A673 (cell line): ENCODE results near the gene HADHA. TPM values are rescaled to one million over a fixed set of nuclear protein-coding genes. Genes with fewer than 3 reads are reported as not detected.
A peak's percentile ranks its signal among the peaks of the same experiment; 100 is the strongest.

Experiments
- BruUV-seq: library from RNA; stranded (reverse); fragments of 400-500 nt; replicated peaks from 2 replicates; lab custom pipeline; 2021; lab: Mats Ljungman, UMichigan
- CTCF ChIA-PET: fragments of 300-600 bp; sonication (Branson Sonifier 250); formaldehyde crosslinking; loops from one replicate; lab custom pipeline; 2022; ENCODE audit warnings: antibody characterized with exemption; lab: Charles Lee
- POLR2A ChIA-PET: fragments of 300-600 bp; sonication (Branson Sonifier 250); formaldehyde crosslinking; loops from one replicate; lab custom pipeline; 2022; ENCODE audit warnings: antibody characterized with exemption; ENCODE audit not compliant: low non-redundant PET; lab: Charles Lee
- DNase-seq: peaks from one replicate; pipeline ENCODE4 v3.0.0-alpha.2; 2015; ENCODE audit warnings: low spot score
- H3K27ac ChIP-seq: fragments of 200-600 bp; sonication (generic); 2 replicates; pipeline ENCODE4 v1.5.1; 2016; ENCODE audit warnings: mixed run types, low read depth, mild to moderate bottlenecking, mixed read lengths, antibody characterized with exemption, low read length; ENCODE audit not compliant: poor library complexity, severe bottlenecking
- H3K27me3 ChIP-seq: fragments of 200-600 bp; sonication (generic); replicated peaks from 2 replicates; pipeline ENCODE4 v1.6.1; 2017; ENCODE audit warnings: mixed run types, low read depth, mild to moderate bottlenecking, mixed read lengths, antibody characterized with exemption, low read length; ENCODE audit not compliant: insufficient read depth, poor library complexity
- H3K36me3 ChIP-seq: fragments of 200-600 bp; sonication (generic); 2 replicates; pipeline ENCODE4 v1.6.1; 2016; ENCODE audit warnings: mixed run types, mild to moderate bottlenecking, mixed read lengths, antibody characterized with exemption, low read length; ENCODE audit not compliant: insufficient read depth, poor library complexity, severe bottlenecking
- H3K4me1 ChIP-seq: fragments of 200-600 bp; sonication (generic); 2 replicates; pipeline ENCODE4 v1.6.1; 2017; ENCODE audit warnings: mixed run types, mild to moderate bottlenecking, mixed read lengths, antibody characterized with exemption, low read length; ENCODE audit not compliant: insufficient read depth, poor library complexity, severe bottlenecking
- H3K4me3 ChIP-seq: fragments of 200-600 bp; sonication (generic); 2 replicates; pipeline ENCODE4 v1.5.1; 2016; ENCODE audit warnings: low read depth, mixed run types, mild to moderate bottlenecking, mixed read lengths, low read length; ENCODE audit not compliant: poor library complexity, severe bottlenecking
- H3K9me3 ChIP-seq: fragments of 200-600 bp; sonication (generic); 2 replicates; pipeline ENCODE4 v1.6.1; 2016; ENCODE audit warnings: mixed run types, low read depth, mild to moderate bottlenecking, mixed read lengths, antibody characterized with exemption, low read length; ENCODE audit not compliant: poor library complexity, severe bottlenecking
- EZH2 ChIP-seq: fragments of 200-600 bp; sonication (generic); IDR thresholded peaks from 2 replicates; pipeline ENCODE4 v1.6.1; 2017; ENCODE audit warnings: borderline replicate concordance, low read depth, mild to moderate bottlenecking, mixed read lengths, antibody characterized with exemption, low read length; ENCODE audit not compliant: poor library complexity, severe bottlenecking
- intact Hi-C: fragments of 100-400 bp; cut with micrococcal nuclease; formaldehyde crosslinking; loops from one replicate; pipeline ENCODE4 v1.10.0; 2022; ENCODE audit not compliant: unreplicated experiment
- total RNA-seq: library from RNA; stranded (reverse); gene quantifications from 2 replicates; pipeline ENCODE4 v1.2.3, GENCODE V29; 2021
- TF ChIP-seq, protein P1 (sequence below): fragments of 300-800, 200-600 bp; sonication (generic); conservative IDR thresholded peaks from 2 replicates; pipeline ENCODE4 v1.5.1; 2017; ENCODE audit warnings: low read depth, mild to moderate bottlenecking, antibody characterized with exemption, low read length, moderate library complexity, mixed read lengths

HADHA gene
- total RNA-seq, 1 experiment from 2014 or later, result 136 TPM

DNA sequence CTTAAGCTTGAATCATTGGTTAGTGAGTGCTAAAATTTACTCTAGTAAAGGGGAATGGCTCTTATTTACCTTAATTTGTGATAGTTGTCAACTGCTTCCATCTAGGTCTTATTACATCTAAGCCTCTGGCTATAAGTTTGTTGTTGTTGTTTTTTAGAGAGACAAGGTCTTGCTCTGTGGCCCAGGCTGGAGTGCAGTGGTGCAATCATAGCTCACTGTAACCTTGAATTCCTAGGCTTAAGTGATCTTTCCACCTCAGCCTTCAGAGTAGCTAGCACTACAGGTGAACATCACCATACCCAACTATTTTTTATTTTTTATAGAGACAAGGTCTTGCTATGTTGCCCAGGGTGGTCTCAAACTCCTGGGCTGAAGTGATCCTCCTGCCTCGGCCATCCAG lies 6.6 kb downstream of the HADHA start:
- CTCF ChIA-PET, result no interaction called here
- Histone ChIP-seq H3K9me3 (no peaks in the 10 kb centered on the region), H3K4me3 (no peak overlapping the region), H3K4me1 (peaks cover 9% of the 10 kb centered on the region), H3K27ac (no peak overlapping the region), H3K27me3 (no peaks in the 10 kb centered on the region), H3K36me3 (peaks cover 57% of the 10 kb centered on the region)
- TF ChIP-seq, protein P1, sequence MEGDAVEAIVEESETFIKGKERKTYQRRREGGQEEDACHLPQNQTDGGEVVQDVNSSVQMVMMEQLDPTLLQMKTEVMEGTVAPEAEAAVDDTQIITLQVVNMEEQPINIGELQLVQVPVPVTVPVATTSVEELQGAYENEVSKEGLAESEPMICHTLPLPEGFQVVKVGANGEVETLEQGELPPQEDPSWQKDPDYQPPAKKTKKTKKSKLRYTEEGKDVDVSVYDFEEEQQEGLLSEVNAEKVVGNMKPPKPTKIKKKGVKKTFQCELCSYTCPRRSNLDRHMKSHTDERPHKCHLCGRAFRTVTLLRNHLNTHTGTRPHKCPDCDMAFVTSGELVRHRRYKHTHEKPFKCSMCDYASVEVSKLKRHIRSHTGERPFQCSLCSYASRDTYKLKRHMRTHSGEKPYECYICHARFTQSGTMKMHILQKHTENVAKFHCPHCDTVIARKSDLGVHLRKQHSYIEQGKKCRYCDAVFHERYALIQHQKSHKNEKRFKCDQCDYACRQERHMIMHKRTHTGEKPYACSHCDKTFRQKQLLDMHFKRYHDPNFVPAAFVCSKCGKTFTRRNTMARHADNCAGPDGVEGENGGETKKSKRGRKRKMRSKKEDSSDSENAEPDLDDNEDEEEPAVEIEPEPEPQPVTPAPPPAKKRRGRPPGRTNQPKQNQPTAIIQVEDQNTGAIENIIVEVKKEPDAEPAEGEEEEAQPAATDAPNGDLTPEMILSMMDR, result no peak
- TF ChIP-seq EZH2, result no peak
- intact Hi-C loops, result no loop called here
- BruUV-seq, result no TSS peak
- no peak for DNase-seq
- POLR2A ChIA-PET, result no interaction called here

DNA sequence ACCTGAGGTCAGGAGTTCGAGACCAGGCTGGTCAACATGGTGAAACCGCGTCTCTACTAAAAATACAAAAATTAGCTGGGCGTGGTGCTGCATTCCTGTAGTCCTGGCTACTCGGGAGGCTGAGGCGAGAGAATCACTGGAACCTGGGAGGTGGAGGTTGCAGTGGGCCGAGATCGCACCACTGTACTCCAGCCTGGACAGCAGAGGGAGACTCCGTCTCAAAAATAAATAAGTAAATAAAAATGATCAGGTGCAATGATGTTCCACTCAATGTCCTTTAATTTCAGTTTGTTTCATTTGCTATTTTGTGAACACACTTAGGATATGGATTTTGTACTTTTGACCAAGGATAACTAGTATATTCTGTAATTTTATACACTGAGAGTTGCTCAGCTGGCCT lies 9.3 kb downstream of the HADHA start:
- Histone ChIP-seq H3K9me3 (no peaks in the 10 kb centered on the region), H3K4me3 (no peak overlapping the region), H3K4me1 (no peaks in the 10 kb centered on the region), H3K27ac (no peak overlapping the region), H3K27me3 (no peaks in the 10 kb centered on the region), H3K36me3 (peaks cover 82% of the 10 kb centered on the region)
- BruUV-seq, result no TSS peak
- intact Hi-C loops, result no loop called here
- ChIA-PET POLR2A (interaction anchor here (0.6 kb wide), 1 partner anchor 42 kb away, joined by 4 read pairs; no protein-coding TSS in a partner anchor), CTCF (no interaction called here)
- TF ChIP-seq, protein P1, result 0 out of 2 replicates have a peak, but pooled peaks have one; percentile 19
- no peak for TF ChIP-seq EZH2
- no peak for DNase-seq

DNA sequence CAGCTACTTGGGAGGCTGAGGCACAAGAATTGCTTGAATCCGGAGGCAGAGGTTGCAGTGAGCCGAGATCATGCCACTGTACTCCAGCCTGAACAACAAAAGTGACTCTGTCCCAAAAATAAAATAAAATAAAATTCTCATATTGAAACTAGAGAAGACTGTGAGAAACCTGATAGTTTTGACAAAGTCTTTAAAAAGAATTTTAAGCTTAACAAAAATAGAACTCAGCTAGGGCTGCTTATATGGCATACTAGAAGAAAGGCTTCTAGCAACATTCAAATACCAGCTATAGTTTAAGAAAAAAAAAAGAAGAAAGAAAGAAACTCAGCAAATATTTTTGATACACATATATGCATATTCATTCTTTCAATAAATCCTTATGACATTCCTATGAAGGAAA lies 13.6 kb downstream of the HADHA start:
- ChIA-PET CTCF (no interaction called here), POLR2A (no interaction called here)
- Histone ChIP-seq H3K9me3 (no peaks in the 10 kb centered on the region), H3K27me3 (no peaks in the 10 kb centered on the region), H3K27ac (no peak overlapping the region), H3K36me3 (peaks cover 95% of the 10 kb centered on the region), H3K4me3 (no peak overlapping the region), H3K4me1 (no peaks in the 10 kb centered on the region)
- intact Hi-C loops, result no loop called here
- TF ChIP-seq, protein P1, result no peak
- BruUV-seq, result no TSS peak
- no peak for DNase-seq
